NCI-H2171 treated with DMSO at 0.1 percent for 48 hours (cell line): ENCODE measurements around the gene TMEM183A.

Source experiments
- DNase-seq: peaks from one replicate; lab custom pipeline; 2025; lab: John Stamatoyannopoulos, UW

TMEM183A gene

DNA sequence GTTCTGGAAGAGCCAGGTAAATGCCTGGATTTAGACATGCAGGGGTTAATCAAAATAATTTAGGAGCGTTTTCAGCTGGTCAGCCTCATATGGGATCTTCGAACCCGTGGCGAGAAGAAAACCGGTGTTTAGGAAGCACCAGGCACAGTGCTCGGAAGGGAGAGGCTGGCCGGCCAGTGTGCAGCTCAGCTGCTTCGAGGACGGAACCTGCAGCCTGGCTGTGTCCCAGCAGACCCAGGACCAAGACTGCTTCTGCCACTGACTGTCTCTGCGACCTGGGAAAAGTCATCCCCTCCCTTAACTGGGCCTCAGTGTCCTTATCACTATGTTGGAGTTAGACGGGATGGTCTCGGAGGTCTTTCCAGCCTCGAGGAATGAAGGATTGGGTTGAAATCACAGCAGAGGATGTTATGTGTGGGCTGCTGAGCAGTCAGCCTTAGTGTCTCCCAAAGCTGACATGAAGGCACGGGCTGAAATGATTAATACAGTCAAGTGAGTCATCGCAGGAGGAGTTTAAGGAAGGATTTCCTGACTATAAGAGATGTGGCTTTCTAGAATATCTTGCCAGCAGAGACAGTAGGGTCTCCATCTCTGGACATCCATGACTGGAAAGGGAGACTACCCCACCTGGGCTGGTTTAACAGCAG, 39.9 kb downstream of the TMEM183A start:
- no peak for DNase-seq

GRCh38 chr1:203048086-203048485, 40.9 kb downstream of the TMEM183A start:
- no peak for DNase-seq

DNA sequence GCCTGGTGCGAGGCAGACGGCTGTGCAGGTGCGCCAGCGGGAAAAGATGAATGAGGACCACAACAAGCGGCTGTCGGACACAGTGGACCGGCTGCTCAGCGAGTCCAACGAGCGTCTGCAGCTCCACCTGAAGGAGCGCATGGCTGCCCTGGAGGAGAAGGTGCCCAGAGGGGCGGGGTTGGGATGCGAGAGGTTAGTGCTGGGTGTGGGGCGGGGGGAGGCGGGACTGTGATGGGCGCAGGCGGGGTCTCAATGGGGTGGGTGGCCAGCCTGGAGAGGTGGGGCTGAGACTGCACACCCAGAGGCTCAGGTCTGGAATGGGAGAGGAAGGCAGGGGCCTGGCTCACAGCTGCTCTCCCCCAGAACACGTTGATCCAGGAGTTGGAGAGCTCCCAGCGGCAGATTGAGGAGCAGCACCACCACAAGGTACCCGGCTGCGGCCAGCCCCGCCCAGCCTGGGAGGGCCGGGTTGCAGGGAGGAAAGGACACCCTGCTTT, 41.4 kb downstream of the TMEM183A start:
- DNase-seq = peak; percentile 83

GRCh38 chr1:203049077-203049476, 41.9 kb downstream of the TMEM183A start:
- no peak for DNase-seq

GRCh38 chr1:203049576-203050180, 42.5 kb downstream of the TMEM183A start:
- DNase-seq = no peak

DNA sequence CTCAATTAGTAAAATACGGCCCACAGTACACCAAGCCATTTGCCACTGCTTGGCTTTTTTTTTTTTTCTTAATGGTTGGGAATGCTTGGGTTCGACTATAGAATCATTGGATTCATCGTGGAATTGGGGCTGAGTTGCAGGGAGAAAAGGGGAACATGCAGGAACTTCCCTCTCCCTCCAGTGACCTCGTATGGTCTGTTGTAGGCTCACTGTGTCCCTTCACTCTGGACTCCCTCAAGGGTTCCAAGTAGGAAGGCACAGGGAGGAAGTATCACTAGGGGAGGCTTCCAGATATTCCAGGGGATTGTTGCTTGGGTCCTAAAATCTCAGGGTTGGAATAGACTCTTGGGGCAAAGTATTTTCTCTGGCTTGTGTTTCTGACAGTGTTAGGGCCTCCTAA, 43.7 kb downstream of the TMEM183A start:
- no peak for DNase-seq

DNA sequence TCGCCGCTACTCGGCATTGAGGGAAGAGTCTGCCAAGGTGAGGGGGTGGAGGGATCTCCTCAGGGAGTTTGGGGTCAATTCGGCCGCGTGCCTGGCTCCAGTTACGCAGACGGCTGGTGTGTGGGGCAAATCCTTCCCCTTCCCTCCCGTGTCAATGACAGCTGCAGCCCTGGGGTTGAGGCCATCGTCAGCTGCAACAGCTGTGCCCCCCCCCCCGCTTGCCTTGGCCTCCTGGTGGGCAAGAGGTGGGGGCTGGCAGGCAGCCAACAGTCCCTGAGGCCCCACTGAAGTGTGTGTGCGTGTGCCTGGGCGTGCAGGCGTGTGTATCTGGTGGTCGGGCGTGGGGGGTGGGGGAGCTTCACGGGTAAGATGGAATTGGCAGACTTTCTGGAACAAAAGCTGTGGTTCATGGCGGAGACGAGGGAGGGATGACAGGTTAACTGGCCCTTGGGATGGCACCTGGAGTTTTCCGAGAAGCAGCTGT, 44.7 kb downstream of the TMEM183A start:
- peak; percentile 92 for DNase-seq

- DNase-seq = no peak
These were observed 45.4 kb downstream of the TMEM183A start for GRCh38 chr1:203052601-203053000.

DNA sequence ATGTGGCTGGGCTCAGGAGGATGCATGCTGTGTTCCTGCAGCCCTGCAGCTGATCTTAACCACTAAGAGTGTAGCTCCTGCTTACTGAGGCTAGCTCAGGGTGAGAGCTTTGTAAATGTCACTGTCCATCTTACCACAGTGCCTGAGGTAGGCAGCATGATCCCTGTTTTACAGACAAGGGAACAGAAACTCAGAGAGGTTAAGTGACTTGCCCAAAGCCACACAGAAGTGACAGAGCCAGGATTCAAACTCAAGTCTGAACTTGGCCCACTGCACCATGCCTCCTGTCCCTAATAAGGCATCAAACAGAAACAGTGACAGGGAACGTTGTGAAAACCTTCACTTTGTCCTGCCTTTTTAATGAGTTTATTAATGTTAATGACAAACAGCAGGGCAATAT, 47.0 kb downstream of the TMEM183A start:
- no peak for DNase-seq

GRCh38 chr1:203054642-203055041, 47.5 kb downstream of the TMEM183A start:
- DNase-seq = no peak

DNA sequence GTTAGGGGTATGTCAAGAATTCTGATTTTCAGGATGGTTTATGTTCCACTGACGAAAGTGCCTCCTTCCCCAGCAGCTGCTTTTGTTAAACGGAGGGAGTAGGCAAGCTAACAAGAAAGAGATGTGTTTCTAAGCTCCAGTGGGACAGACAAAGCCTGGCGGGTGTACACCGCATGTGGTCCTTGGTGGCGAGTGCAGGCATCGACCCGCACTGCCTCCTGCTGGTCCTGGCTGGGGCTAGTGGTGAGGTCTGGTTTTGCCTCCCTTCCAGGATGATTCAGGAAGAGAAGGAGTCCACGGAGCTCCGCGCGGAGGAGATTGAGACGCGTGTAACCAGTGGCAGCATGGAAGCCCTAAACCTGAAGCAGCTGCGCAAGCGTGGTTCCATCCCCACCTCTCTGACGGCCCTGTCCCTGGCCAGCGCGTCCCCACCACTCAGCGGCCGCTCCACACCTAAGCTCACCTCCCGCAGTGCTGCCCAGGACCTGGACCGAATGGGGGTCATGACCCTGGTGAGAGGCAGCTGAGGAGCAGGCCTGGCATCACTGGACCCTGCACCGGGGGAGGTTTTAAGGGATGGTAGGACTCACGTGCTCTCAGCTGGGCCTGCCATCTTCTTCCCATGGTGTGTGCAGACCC, 48.1 kb downstream of the TMEM183A start:
- no peak for DNase-seq

GRCh38 chr1:203056012-203056411, 48.8 kb downstream of the TMEM183A start:
- DNase-seq = no peak

DNA sequence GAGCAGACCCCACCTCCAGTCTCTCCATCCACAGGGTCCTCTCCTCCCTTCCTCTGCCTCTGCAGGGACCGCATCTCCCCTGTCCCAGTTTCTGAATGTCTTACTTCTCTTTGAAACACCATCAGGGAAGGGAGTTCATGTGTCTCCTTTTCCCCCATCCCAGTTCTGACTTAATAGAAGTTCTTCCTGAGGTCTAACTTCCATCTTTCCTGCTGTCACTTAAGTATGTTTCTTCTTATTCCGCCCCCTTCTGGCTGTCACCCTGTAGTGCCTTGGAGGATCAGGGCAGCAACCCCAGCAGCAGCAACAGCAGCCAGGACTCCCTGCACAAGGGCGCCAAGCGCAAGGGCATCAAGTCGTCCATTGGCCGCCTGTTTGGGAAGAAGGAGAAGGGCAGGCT, 49.3 kb downstream of the TMEM183A start:
- no peak for DNase-seq

DNA sequence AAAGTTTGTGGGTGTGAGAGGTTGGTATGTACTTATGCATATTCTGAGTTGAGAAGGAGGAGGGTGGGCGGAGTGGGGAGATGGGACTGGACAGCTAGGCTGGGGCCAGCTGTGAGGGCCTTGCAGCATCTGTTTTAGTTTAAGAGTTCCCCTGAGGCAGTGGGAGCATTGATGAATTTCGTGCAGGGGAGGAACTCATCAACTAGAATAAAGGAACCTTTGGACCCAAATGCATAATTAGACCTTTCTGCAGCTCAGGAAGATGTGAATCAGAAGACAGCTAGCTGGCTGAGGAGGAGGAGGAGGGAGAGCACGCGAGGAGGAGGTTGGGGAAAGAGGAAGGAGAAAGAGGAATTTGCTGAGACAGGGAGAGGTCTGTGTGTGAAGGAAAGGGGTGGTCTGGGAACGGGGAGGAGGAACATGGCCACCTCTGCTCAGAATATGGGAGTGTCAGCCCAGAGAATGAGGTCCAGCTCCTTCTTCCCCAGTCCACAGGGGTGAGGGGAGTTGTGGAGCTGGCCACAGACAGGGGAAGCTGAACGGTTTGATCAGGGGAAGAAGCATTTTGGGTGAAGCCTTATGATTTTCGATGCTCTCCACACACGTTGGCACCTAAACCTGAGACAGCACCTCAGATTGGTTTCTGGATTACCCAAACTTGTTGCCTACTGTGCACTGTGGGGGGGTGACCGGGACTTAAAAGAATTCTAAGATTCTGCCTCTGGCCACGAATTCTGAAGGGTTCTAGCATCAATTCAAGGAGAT, 50.9 kb downstream of the TMEM183A start:
- DNase-seq = no peak

DNA sequence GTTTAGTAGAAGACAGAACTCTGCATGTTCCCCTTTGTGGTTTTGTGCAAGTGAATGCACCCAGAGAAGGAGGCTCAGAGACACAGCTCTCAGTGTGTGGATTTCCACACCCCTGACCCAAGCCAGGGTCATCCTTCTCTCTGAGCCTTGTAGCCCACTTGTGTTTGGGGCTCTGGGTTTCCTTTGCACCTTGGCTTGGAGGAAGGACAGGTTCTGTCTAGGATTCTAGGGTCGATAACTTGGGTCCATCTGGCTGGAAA, 51.4 kb downstream of the TMEM183A start:
- no peak for DNase-seq

DNA sequence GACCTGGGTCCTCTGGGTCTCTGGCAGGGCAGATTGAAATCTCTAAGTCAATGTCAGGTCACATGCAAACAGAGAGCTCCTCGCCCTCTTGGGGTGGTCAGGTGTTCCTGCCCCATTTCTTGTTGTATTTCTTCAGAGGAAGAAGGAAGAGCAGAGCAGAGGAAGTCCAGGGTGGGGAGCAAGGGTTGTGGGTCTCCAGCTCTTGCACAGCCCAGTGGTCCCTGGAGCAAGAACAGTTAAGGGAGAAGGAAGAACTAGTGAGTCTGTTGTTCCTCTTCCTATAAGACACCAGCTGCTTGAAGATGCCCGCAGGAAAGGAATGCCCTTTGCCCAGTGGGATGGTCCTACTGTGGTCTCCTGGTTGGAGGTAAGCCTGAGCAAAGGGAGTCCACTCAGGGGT, 52.3 kb downstream of the TMEM183A start:
- DNase-seq = no peak

- no peak for DNase-seq
These were observed 52.9 kb downstream of the TMEM183A start for GRCh38 chr1:203060115-203060514.

DNA sequence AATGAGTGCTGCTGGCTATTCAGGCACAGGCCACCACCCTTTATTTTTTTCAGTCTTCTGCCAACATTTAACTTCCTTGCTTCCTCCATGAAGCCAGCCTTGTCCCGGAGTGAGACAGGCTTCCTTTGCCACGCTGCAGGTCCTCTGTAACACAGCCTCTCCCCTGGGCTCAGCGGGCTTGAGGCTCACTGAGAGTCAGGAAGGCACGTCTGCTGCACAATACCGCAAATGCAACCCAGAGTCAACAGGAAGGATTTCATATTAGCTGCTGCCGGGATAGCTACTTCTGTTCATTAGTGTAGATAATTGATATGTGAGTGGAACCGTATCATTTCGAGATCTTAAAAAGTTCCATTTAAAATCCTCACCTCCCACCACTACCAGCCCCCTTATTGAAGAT, 56.1 kb downstream of the TMEM183A start:
- no peak for DNase-seq

DNA sequence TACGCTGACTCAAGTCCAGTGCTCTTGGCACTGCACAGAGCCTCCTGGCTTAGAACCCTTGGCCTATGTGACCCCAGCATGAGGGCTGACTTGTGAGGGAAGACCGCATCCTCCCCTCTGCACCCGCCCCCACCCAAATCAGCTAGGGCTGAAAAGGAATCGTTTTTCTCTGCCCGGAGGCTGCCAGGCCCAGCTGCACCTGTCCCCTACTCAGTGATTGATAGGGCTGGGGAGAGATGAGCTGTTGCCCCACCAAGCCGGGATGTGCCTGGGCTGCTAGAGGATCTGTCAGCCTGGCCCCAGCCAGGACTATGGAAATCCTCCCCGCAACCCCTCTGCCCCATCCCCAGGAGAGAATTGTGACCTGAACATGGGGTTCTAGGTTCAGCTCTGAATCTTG, 58.0 kb downstream of the TMEM183A start:
- DNase-seq = no peak

- DNase-seq = no peak
These were observed 58.8 kb downstream of the TMEM183A start for GRCh38 chr1:203065986-203066385.

GRCh38 chr1:203066965-203067364, 59.8 kb downstream of the TMEM183A start:
- DNase-seq = no peak

DNA sequence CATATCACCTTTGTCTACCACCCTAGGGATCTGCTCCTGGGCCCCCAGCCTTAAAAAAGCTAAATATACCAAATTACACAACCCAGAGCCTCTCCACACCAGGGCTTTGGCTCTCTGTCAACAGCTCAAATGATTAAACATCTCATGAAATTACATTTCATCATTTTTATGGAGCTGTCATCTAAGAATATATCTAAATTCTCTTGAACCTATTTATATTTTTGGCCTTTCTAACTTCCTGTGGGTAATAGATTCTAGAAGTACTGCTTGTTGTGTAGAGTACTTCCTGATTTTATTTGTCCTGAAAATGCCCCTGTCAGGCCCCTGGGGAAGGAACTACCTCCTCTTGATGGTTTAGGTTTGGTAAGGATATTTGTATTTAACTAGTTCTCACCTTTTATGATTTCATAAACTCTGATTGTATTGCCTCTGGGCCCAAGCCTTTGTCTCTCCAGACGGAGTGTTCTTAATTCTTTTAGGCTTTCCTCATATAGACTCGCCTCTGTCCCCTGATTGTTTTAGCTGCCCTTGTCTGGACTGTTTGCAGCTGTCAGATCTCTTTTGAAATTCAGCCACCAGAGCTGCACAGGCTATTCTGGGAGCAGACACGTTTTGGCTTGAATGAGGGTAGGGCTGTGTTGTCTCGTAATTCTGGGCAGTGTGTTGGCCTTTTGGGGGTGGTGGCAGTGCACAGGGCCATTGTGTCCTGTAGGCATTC, 62.0 kb downstream of the TMEM183A start:
- no peak for DNase-seq
